Calu3 (cell line): ENCODE results near the gene FITM1. TPM values are rescaled to one million over a fixed set of nuclear protein-coding genes. Genes with fewer than 3 reads are reported as not detected.

ENCODE experiments used
- BruUV-seq: library from RNA; stranded (reverse); fragments of 400-500 nt; replicated peaks from 2 replicates; lab custom pipeline; 2021; lab: Mats Ljungman, UMichigan
- CTCF ChIA-PET: fragments of 300-600 bp; sonication (Branson Sonifier 250); formaldehyde crosslinking; loops from one replicate; lab custom pipeline; 2022; ENCODE audit warnings: antibody characterized with exemption; lab: Charles Lee
- DNase-seq: peaks from one replicate; pipeline ENCODE4 v3.0.0; 2022
- H3K27ac Mint-ChIP-seq: one replicate; pipeline ENCODE4 v1.8.0; 2022; ENCODE audit warnings: mixed read lengths; ENCODE audit not compliant: unreplicated experiment
- H3K27me3 Mint-ChIP-seq: one replicate; pipeline ENCODE4 v1.8.0; 2022; ENCODE audit warnings: mixed read lengths; ENCODE audit not compliant: unreplicated experiment
- H3K36me3 Mint-ChIP-seq: one replicate; pipeline ENCODE4 v1.8.0; 2022; ENCODE audit warnings: mild to moderate bottlenecking, moderate library complexity, mixed read lengths; ENCODE audit not compliant: insufficient read depth, unreplicated experiment
- H3K4me1 Mint-ChIP-seq: one replicate; pipeline ENCODE4 v1.8.0; 2022; ENCODE audit warnings: mild to moderate bottlenecking, low read depth, mixed read lengths; ENCODE audit not compliant: unreplicated experiment
- H3K4me3 Mint-ChIP-seq: one replicate; pipeline ENCODE4 v1.8.0; 2022; ENCODE audit warnings: mild to moderate bottlenecking, low read depth, moderate library complexity, mixed read lengths; ENCODE audit not compliant: unreplicated experiment
- H3K9me3 Mint-ChIP-seq: one replicate; pipeline ENCODE4 v1.8.0; 2022; ENCODE audit warnings: low read depth, mixed read lengths; ENCODE audit not compliant: unreplicated experiment
- intact Hi-C: fragments of 100-400 bp; cut with micrococcal nuclease; formaldehyde crosslinking; loops from one replicate; pipeline ENCODE4 v1.10.0; 2022; ENCODE audit not compliant: unreplicated experiment
- total RNA-seq: library from RNA; stranded (reverse); gene quantifications from 2 replicates; pipeline ENCODE4 v1.2.3, GENCODE V29; 2022
- TF ChIP-seq, protein P1 (sequence below): fragments of 200-600 bp; IDR thresholded peaks from one replicate; pipeline ENCODE4 v1.8.0; 2022; ENCODE audit warnings: antibody characterized with exemption; ENCODE audit not compliant: unreplicated experiment

FITM1 gene
- total RNA-seq, 1 experiment from 2014 or later, result 0.47 TPM

DNA sequence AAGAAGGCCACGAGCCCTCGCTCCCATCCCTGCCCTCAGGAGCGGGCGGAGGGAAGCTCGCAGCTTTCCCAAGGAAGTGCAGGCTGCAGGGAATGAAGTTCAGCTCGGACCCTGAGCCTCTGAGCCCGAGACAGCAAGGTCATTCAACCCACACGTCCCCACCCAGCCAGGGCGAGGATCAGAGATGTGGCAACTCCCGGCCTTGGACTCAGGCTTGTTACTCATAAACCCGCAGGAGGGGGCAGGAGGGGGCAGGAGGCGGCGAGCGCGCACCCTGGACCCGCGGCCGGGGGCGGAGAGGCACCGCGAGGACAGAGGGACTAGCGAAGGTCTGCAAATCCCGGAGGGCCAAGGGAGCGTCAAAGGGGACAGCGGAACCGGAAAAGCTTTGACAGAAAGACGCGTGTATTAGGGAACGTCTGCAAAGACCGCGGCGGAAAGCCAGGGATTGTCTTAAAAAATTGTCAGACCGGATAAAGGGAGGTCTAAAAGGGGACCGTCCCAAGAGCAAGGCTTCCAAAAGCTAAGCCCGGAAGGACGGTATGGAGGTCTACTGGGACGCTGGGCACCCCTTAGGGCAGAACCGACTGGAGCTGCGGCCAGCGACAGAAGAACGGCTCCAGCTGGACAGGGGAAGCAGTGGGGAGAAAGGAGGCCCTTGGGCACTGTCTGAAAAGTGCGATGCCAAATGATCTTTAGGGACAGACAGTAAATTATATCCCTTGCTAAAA is 16.5 kb upstream of the FITM1 start:
- CTCF ChIA-PET, result interaction anchor here (0.6 to 3.2 kb wide), 9 partner anchors 20 to 130 kb away, joined by 3 to 23 read pairs (median 8); partner anchors contain the start of genes IRF9, PCK2, PSME1 and PSME2
- TF ChIP-seq, protein P1, sequence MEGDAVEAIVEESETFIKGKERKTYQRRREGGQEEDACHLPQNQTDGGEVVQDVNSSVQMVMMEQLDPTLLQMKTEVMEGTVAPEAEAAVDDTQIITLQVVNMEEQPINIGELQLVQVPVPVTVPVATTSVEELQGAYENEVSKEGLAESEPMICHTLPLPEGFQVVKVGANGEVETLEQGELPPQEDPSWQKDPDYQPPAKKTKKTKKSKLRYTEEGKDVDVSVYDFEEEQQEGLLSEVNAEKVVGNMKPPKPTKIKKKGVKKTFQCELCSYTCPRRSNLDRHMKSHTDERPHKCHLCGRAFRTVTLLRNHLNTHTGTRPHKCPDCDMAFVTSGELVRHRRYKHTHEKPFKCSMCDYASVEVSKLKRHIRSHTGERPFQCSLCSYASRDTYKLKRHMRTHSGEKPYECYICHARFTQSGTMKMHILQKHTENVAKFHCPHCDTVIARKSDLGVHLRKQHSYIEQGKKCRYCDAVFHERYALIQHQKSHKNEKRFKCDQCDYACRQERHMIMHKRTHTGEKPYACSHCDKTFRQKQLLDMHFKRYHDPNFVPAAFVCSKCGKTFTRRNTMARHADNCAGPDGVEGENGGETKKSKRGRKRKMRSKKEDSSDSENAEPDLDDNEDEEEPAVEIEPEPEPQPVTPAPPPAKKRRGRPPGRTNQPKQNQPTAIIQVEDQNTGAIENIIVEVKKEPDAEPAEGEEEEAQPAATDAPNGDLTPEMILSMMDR, result no peak
- Mint-ChIP-seq H3K36me3 (peaks cover 39% of the 10 kb centered on the region), H3K4me1 (peaks cover 20% of the 10 kb centered on the region), H3K4me3 (peak overlapping the region; percentile 82), H3K27ac (peak overlapping the region; percentile 98), H3K27me3 (no peaks in the 10 kb centered on the region), H3K9me3 (no peaks in the 10 kb centered on the region)
- BruUV-seq, result no TSS peak
- intact Hi-C loops, result loop anchor here (2.0 kb wide), 2 partner anchors 27 to 47 kb away; partner anchors contain the start of genes EMC9 and IRF9
- peak; percentile 85 for DNase-seq

DNA sequence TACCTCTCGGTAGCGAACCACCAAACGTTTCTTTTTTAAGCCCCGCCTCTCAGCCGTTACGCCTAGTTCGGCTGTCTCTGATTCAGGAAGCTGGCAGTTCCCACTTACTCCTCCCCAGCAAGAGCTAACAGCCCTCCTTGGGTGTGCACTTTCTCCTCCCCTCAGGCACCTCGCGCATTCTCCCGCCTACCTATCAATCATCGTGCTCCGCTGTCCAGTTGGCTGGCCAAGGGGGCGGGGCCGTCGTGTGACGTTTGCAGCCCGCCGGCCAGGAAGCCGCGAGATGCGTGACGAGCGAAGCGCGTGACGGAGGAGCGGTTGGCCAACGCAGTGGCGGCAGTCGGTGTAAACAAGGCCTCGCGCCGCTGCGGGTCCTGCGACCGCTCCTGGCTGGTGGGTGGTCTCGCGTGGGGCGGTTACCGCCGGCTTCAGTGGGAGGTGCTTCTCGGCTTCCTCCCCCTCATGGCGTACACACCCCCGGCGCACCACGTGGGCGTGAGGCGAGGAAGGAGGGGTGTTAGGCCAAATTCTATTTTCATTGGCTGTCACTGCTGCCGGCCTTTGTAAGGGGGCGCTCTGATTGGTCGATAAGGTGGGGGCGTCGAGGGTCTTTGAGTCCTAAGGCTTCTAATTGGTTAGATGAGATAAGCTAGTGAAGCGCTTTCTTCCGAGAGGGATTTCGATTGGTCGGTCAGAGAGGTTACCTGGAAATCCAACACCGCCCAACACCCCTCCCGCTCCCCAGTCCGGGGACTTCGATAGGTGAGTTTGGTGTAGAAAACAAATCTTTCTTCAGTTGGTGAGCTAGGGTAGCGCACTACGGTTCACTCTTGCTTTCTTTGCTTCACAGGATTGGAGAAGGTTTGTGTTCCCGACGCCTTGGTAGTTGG is 15.7 kb upstream of the FITM1 start, which contains the start of the genes DCAF11 and NRL:
Gene DCAF11 (plus strand): TSS at position 246 of the 890 bp plus-strand sequence. CDS start 818 bp downstream, outside the sequence.
Gene NRL (minus strand): TSS at position 418 of the 890 bp plus-strand sequence. CDS start 32,101 bp downstream, outside the sequence.
- peak; percentile 98 for DNase-seq
- CTCF ChIA-PET, result interaction anchor here (0.9 to 3.2 kb wide), 9 partner anchors 21 to 56 kb away, joined by 3 to 23 read pairs (median 8); partner anchors contain the start of genes EMC9, IRF9, PCK2 and PSME1
- Mint-ChIP-seq H3K27ac (peak within 1 kb of the TSS; percentile 98), H3K9me3 (no peaks in the 10 kb centered on the region), H3K36me3 (peaks cover 47% of the 10 kb centered on the region), H3K4me3 (peak within 1 kb of the TSS; percentile 82), H3K4me1 (peaks cover 19% of the 10 kb centered on the region), H3K27me3 (no peaks in the 10 kb centered on the region)
- no TSS peak for BruUV-seq
- intact Hi-C loops, result loop anchor here (2.0 kb wide), 2 partner anchors 26 to 46 kb away; partner anchors contain the start of genes EMC9 and IRF9
- TF ChIP-seq, protein P1, result no peak

DNA sequence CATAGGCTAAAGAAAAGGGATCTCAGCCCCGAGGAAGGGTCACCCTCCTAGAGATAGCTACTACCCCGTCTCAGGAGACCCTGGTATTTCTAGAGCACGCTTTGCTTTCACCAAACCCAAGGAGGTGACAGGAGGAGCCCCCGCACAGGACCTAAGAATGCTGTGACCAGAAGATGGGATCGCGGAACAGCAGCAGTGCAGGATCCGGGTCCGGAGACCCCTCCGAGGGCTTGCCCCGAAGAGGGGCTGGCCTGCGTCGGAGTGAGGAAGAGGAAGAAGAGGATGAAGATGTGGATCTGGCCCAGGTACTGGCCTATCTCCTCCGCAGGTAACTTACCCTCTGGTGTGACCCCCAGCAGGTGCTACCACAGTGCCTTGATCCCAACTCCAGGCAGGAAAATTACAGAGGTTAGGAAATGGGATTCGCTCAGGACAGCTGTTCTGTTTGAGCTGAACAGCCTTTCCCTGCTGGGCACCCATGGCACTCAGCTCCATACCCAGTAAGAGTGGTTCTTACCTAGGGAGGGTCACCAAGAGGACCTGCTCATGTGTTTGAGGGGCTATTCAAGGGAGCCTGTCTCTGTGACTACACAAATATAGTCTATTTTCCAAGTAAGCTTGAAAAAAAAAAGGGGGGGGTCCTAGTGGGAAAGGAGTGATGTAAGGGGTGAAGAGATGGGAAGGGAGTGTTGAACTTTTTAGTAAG is 14.9 kb upstream of the FITM1 start:
- Mint-ChIP-seq H3K9me3 (no peaks in the 10 kb centered on the region), H3K36me3 (peaks cover 47% of the 10 kb centered on the region), H3K4me3 (peak overlapping the region; percentile 82), H3K4me1 (peaks cover 19% of the 10 kb centered on the region), H3K27ac (peak overlapping the region; percentile 98), H3K27me3 (no peaks in the 10 kb centered on the region)
- TF ChIP-seq, protein P1, result no peak
- TSS peak; percentile 69 for BruUV-seq
- intact Hi-C loops, result loop anchor here (2.0 kb wide), 2 partner anchors 25 to 45 kb away; partner anchors contain the start of genes EMC9 and IRF9
- CTCF ChIA-PET, result interaction anchor here (1.4 to 3.2 kb wide), 6 partner anchors 21 to 57 kb away, joined by 5 to 23 read pairs (median 12); partner anchors contain the start of genes EMC9, IRF9, PCK2 and PSME2
- DNase-seq, result no peak
